Activated T-helper 1 cell treated with anti-CD3 and anti-CD28 coated beads, Interleukin-12 subunit alpha, Interleukin-12 subunit beta, Interleukin-2, Interleukin-4 antibody, amounts not matched to agents 30 ng/mL and 10 ng/mL and 1 ng/mL, durations not matched to agents 14 hours and 24 hours and 36 hours (primary cell): Measurements from ENCODE around the gene EDA. TPM values are rescaled to one million over a fixed set of nuclear protein-coding genes. Genes with fewer than 3 reads are reported as not detected.
A peak's percentile ranks its signal among the peaks of the same experiment; 100 is the strongest.

ENCODE experiments used
- DNase-seq: peaks from one replicate; pipeline ENCODE4 v3.0.0; 2021; ENCODE audit warnings: low spot score
- H3K27ac Mint-ChIP-seq: one replicate; pipeline ENCODE4 v1.8.0; 2021; ENCODE audit warnings: mild to moderate bottlenecking, mixed read lengths
- H3K27me3 Mint-ChIP-seq: one replicate; pipeline ENCODE4 v1.8.0; 2022; ENCODE audit warnings: mild to moderate bottlenecking, moderate library complexity, mixed read lengths; ENCODE audit not compliant: insufficient read depth
- H3K36me3 Mint-ChIP-seq: one replicate; pipeline ENCODE4 v1.8.0; 2021; ENCODE audit warnings: low read depth, mixed read lengths
- H3K4me1 Mint-ChIP-seq: one replicate; pipeline ENCODE4 v1.8.0; 2021; ENCODE audit warnings: low read depth, mixed read lengths
- H3K4me3 Mint-ChIP-seq: one replicate; pipeline ENCODE4 v1.8.0; 2021; ENCODE audit warnings: mild to moderate bottlenecking, moderate library complexity, mixed read lengths
- H3K9me3 Mint-ChIP-seq: one replicate; pipeline ENCODE4 v1.8.0; 2021; ENCODE audit warnings: mixed read lengths
- intact Hi-C: fragments of 100-400 bp; cut with micrococcal nuclease; formaldehyde crosslinking; loops from one replicate; pipeline ENCODE4 v1.15.1; 2024
- total RNA-seq: library from RNA; stranded (reverse); gene quantifications from 2 replicates; pipeline ENCODE4 v1.2.3, GENCODE V29; 2022

EDA gene
- total RNA-seq: 1.6 and 2.4 TPM in 2 replicates

DNA sequence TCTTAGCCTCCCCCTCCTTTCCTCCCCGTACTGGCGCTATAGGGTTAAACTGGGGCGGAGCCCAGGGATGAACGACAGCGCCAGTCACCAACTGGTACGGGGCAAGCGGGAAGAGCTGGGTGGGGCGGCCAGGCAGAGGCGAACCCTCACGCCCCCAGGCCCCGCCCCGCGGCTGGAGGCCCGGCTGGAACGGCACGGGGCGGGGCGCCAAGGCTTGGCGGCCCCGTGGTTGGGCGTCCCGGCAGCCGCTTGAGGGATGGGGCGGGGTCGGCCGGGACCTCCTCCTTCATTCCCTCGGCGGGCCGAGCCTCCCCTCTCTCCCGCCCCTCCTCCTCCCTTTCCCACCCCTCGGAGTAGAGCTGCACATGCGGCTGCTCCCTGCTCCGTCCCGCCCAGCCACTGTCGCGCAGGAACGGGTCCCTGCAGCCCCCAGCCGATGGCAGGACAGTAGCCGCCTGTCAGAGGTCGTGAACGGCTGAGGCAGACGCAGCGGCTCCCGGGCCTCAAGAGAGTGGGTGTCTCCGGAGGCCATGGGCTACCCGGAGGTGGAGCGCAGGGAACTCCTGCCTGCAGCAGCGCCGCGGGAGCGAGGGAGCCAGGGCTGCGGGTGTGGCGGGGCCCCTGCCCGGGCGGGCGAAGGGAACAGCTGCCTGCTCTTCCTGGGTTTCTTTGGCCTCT is at the start of gene EDA:
EDA (plus strand) TSS at position 335 of the 678 bp plus-strand sequence.
- H3K27me3 Mint-ChIP-seq: peaks cover 14% of the 10 kb centered on the region
- no peak within 1 kb of the TSS for H3K27ac Mint-ChIP-seq
- peaks cover 17% of the 10 kb centered on the region for H3K4me1 Mint-ChIP-seq
- peak; percentile 68 for DNase-seq
- H3K9me3 Mint-ChIP-seq: no peaks in the 10 kb centered on the region
- intact Hi-C loops: loop anchor here (2.0 to 10.0 kb wide), 4 partner anchors 114 to 839 kb away; partner anchors contain the start of genes IGBP1 and NALF2
- H3K36me3 Mint-ChIP-seq: peaks cover 1% of the 10 kb centered on the region
- H3K4me3 Mint-ChIP-seq: peak within 1 kb of the TSS; percentile 77

DNA sequence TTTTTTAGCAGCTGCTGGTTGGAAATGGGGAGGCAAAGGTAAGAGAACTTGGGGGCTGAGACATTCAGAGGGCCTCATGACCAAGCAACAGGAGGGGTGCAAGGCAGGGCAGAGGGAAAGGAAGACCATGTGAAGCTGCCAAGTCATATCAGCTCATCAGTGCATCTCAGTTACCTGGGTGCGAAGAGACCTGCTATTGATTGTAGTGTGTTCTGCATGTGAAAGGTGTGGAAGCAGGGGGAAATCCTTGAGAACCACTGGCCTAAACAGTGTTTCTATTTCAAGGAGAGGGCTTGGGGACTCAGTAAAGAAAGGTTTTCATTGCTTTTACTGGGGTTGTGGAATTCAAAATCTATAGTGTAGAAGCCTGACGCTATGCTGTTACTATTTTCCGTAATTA is 47.1 kb upstream of the EDA start:
- H3K36me3 Mint-ChIP-seq: no peaks in the 10 kb centered on the region
- H3K4me1 Mint-ChIP-seq: no peaks in the 10 kb centered on the region
- no peak overlapping the region for H3K27ac Mint-ChIP-seq
- no peaks in the 10 kb centered on the region for H3K9me3 Mint-ChIP-seq
- no peaks in the 10 kb centered on the region for H3K27me3 Mint-ChIP-seq
- intact Hi-C loops: no loop called here
- no peak overlapping the region for H3K4me3 Mint-ChIP-seq
- no peak for DNase-seq

DNA sequence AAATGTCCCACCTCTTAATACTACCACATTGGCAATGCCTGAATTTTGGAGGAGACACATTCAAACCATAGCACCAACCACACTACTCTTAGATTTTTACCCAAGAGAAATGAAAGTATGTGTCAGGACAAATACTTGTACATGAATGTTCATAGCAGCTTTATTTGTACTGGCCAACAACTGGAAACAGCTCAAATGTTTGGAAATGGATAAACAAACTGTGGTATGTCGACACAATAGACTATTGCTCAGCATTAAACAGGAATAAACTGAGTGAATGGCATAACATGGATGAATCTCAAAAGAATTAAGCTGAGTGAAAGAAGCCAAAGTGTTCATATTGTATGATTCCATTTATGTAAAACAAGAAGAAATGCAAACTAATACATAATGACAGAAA is 18.5 kb upstream of the EDA start:
- Mint-ChIP-seq H3K4me3 (no peak overlapping the region), H3K9me3 (no peaks in the 10 kb centered on the region), H3K36me3 (no peaks in the 10 kb centered on the region), H3K27me3 (no peaks in the 10 kb centered on the region), H3K27ac (no peak overlapping the region), H3K4me1 (no peaks in the 10 kb centered on the region)
- DNase-seq: no peak
- intact Hi-C loops: no loop called here

DNA sequence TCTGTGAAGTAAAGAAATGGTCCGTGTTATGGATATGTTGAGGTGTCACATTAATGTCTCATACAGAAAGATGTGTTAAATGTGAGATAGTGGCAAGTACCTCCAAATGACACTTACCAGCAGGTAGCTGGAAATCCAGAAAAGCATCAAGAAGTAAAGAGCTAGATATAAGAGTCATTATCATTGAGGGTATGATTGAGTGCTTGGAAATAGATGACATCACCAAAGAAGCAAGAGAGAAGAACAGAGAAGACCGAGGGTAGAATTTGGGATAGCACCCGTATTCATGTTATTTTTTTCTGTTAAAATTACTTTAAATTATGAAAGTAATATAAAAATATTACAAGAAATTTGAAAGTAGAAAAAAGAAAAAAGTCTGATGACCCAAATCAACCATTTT is 15.7 kb upstream of the EDA start:
- no peak for DNase-seq
- Mint-ChIP-seq H3K27me3 (no peaks in the 10 kb centered on the region), H3K4me3 (no peak overlapping the region), H3K4me1 (no peaks in the 10 kb centered on the region), H3K27ac (no peak overlapping the region), H3K9me3 (no peaks in the 10 kb centered on the region), H3K36me3 (no peaks in the 10 kb centered on the region)
- intact Hi-C loops: no loop called here

DNA sequence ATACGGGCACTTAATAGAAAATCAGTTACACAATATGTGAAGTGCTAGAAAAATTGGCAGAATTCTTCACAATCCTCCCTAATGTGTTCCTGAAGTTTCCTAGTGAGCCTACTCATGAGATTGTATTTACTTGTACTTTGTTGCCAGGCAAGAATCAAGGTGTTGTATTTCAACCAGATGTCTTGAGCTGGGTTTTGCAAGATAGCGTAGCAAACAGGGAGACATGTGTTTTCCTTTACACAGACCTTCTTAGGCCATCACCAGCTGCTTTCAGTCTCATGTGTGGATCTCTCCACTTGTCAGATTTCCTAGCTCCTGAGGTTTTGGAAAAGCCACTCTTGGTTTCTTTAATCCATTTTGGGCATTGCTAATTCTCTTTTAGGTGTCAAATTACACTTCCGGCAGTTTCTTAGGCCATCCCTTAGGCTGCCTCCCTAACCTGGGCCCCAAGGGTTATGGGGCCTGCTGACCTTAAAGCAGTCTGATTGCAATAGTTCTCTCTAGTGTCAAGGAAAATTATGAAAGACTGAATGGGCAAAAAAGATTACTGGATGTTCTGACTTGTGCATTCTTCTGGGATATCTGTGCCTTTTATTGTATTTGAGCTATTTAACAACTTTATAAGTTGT is 12.2 kb upstream of the EDA start:
- Mint-ChIP-seq H3K4me1 (no peaks in the 10 kb centered on the region), H3K36me3 (no peaks in the 10 kb centered on the region), H3K4me3 (no peak overlapping the region), H3K9me3 (no peaks in the 10 kb centered on the region), H3K27ac (no peak overlapping the region), H3K27me3 (no peaks in the 10 kb centered on the region)
- intact Hi-C loops: no loop called here
- no peak for DNase-seq

DNA sequence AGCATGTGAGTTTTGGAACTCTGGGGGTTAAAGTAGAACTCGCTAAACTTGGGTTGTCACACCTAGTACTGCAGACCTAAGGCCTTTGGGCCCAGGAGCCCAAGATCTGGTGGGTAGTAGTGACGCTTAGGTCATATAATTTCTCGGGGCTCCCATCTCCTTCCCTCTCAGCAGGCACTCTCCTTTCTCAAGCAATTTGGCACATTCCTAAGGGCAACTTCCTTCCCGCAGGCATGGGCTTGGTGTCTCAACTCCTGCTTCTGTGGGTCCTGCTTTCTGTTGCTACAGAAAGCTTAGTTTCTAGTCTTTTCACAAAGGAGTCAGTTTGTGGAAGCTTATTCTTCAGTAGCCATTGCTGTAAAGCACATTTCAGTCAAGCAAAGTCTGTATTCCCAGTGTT is 10.4 kb upstream of the EDA start:
- no peak for DNase-seq
- intact Hi-C loops: no loop called here
- Mint-ChIP-seq H3K27me3 (peaks cover 2% of the 10 kb centered on the region), H3K36me3 (no peaks in the 10 kb centered on the region), H3K27ac (no peak overlapping the region), H3K4me3 (no peak overlapping the region), H3K4me1 (no peaks in the 10 kb centered on the region), H3K9me3 (no peaks in the 10 kb centered on the region)

DNA sequence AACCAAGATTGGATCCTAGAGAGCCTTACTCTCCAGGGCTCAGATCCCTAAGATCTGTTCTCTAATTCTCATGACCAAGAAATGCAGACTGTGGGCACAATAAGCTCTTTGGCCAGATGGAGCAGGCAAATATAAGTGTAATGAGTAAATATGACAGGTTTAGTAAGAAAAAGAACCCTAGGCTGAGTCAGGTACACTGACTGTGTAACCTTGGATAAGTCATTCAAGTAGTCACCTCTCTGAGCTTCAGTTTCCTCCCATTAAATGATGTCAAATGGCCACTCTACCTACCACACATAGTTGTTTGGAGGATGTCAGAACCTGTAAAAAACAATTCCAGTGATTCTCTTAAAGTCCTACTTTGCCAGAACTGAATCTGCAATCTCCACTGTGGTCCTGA is 8.3 kb upstream of the EDA start:
- no peaks in the 10 kb centered on the region for H3K9me3 Mint-ChIP-seq
- H3K4me1 Mint-ChIP-seq: no peaks in the 10 kb centered on the region
- H3K36me3 Mint-ChIP-seq: no peaks in the 10 kb centered on the region
- intact Hi-C loops: no loop called here
- H3K4me3 Mint-ChIP-seq: no peak overlapping the region
- H3K27me3 Mint-ChIP-seq: peaks cover 4% of the 10 kb centered on the region
- no peak for DNase-seq
- H3K27ac Mint-ChIP-seq: no peak overlapping the region

DNA sequence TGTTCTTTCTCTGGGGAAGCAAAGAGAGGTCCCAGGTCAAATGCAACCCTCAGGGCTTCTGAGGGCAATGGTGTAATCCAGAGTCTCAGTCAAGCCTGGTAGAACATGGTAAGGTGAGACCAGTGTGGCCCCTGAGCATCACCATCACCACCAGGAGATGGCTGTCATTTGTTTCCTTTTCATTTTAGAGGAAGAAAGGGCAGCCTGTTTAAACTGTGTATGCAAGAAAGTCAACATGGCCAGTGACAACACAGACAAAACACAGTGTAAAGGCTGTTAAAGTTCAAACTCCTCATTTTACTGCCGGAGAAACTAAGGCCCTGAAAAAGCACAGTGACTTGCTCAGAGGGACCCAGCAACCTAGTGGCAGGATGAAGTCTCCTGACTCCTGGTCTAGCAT is 2.0 kb upstream of the EDA start:
- peaks cover 1% of the 10 kb centered on the region for H3K4me1 Mint-ChIP-seq
- H3K27me3 Mint-ChIP-seq: peaks cover 16% of the 10 kb centered on the region
- intact Hi-C loops: loop anchor here (2.0 to 10.0 kb wide), 2 partner anchors 519 to 841 kb away; partner anchors contain the start of gene IGBP1
- H3K36me3 Mint-ChIP-seq: no peaks in the 10 kb centered on the region
- no peak for DNase-seq
- H3K27ac Mint-ChIP-seq: no peak overlapping the region
- H3K9me3 Mint-ChIP-seq: no peaks in the 10 kb centered on the region
- H3K4me3 Mint-ChIP-seq: no peak overlapping the region

DNA sequence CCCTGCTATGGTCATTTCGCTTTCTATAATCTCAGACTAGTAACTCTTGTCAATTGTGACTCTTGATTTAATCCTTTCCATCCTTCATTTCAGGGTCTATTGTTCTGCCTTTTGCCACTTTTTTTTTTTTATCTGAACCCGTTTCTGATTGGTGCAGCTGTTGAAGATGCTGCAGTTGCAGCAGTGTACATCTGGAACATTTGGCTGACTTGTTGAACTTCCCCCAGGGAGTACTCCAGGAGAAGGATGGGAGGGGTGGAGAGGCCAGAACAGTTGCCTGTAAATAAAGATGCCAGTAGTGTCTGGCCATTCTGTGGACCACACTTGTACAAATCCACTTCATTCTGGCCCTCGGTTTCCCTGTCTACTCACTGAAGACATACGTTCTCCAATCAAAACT is 1.0 kb upstream of the EDA start:
- no peak overlapping the region for H3K27ac Mint-ChIP-seq
- no peak for DNase-seq
- peaks cover 1% of the 10 kb centered on the region for H3K36me3 Mint-ChIP-seq
- H3K9me3 Mint-ChIP-seq: no peaks in the 10 kb centered on the region
- peaks cover 16% of the 10 kb centered on the region for H3K27me3 Mint-ChIP-seq
- no peak overlapping the region for H3K4me3 Mint-ChIP-seq
- intact Hi-C loops: loop anchor here (2.0 to 10.0 kb wide), 4 partner anchors 113 to 840 kb away; partner anchors contain the start of genes IGBP1 and NALF2
- peaks cover 11% of the 10 kb centered on the region for H3K4me1 Mint-ChIP-seq

DNA sequence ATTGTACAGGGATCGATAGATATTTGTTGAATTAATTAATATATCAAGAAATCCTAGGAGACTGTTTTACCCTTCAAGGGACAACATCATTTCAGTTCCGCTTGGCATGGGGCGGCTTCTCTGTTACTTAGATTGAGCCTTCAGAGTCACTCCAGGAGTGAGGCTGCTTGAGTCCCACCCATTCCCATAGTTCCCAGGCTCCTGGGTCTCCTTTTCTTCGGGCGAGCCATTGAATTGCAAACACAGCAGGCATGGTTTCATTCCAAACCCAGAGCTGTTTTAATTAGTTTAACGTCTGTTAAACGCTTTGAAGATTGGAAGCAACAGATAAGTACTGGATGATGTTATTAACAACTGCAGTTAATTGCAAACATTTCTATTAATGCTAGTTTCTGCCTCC is 571 bp upstream of the EDA start:
- Mint-ChIP-seq H3K4me3 (peak overlapping the region; percentile 64), H3K27ac (no peak overlapping the region), H3K4me1 (peaks cover 11% of the 10 kb centered on the region), H3K36me3 (peaks cover 1% of the 10 kb centered on the region), H3K27me3 (peaks cover 14% of the 10 kb centered on the region), H3K9me3 (no peaks in the 10 kb centered on the region)
- intact Hi-C loops: loop anchor here (2.0 to 10.0 kb wide), 4 partner anchors 113 to 839 kb away; partner anchors contain the start of genes IGBP1 and NALF2
- no peak for DNase-seq

DNA sequence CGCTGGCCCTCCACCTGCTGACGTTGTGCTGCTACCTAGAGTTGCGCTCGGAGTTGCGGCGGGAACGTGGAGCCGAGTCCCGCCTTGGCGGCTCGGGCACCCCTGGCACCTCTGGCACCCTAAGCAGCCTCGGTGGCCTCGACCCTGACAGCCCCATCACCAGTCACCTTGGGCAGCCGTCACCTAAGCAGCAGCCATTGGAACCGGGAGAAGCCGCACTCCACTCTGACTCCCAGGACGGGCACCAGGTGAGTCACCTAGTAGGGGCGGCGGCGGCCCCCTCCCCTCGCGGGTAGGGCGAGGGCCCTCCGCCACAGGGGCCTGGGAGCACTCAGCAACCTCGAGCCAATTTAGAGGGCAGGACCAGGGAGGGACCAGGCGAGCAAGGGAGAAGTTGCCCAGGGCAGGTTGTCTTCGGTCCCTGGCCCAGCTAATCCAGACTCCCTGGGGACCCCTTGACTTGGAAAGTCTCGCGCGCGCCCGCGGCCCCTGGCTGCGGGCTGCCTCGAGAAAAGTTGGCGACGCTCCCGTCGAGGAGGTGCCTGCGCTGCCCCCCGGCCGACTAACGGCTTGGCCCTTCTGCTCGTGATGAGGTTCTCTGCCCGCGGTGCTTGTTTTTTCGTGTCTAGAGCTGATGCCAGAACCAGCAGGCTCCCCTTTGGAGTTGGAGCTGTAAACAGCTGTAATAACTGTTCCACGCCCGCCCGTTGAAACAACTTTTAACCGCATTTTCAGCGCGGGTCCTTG is 717 bp downstream of the EDA start:
- Mint-ChIP-seq H3K9me3 (no peaks in the 10 kb centered on the region), H3K27me3 (peaks cover 14% of the 10 kb centered on the region), H3K4me3 (peak overlapping the region; percentile 77), H3K36me3 (peaks cover 1% of the 10 kb centered on the region), H3K27ac (no peak overlapping the region), H3K4me1 (peaks cover 19% of the 10 kb centered on the region)
- DNase-seq: no peak
- intact Hi-C loops: loop anchor here (5.0 to 10.0 kb wide), 3 partner anchors 114 to 838 kb away; partner anchors contain the start of gene NALF2

DNA sequence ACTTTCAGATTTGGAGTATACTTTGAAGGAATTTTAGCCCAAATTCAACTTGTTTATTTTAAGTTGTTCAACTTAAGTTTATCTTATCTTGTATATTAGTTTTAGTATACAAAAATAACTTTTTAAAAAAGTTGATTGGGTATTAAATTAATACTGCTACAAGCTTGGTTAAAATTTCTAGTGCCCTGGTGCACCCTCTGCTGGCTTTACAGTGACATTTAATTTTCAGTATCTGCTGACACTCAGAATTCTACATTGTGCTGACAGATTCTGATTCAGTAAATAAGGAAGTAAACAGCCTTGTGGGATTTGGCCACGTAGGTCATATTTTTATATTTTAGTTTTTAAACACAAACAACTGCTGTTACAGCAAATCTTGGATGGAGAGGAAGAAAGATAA is 2.9 kb downstream of the EDA start:
- peaks cover 1% of the 10 kb centered on the region for H3K36me3 Mint-ChIP-seq
- H3K27ac Mint-ChIP-seq: no peak overlapping the region
- peaks cover 19% of the 10 kb centered on the region for H3K4me1 Mint-ChIP-seq
- DNase-seq: no peak
- no peaks in the 10 kb centered on the region for H3K9me3 Mint-ChIP-seq
- H3K27me3 Mint-ChIP-seq: peaks cover 9% of the 10 kb centered on the region
- intact Hi-C loops: loop anchor here (2.0 to 10.0 kb wide), 4 partner anchors 80 to 836 kb away; partner anchors contain the start of gene NALF2
- no peak overlapping the region for H3K4me3 Mint-ChIP-seq

DNA sequence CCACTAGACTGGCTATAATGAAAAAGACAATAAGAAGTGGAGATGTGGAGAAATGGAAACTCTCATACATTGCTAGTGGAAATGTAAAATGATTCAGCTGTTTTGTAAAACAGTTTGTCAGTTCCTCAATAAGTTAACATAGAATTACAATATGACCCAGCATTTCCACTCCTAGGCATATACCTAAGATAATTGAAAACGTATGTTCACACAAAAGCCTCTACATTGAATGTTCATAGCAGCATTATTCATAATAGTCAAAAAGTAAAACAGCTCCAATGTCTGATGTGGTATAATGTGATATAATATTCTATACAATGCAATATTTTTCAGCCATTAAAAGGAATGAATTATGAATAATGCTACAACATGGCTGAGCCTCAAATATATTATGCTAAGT is 10.2 kb downstream of the EDA start:
- Mint-ChIP-seq H3K4me3 (no peak overlapping the region), H3K9me3 (peaks cover 5% of the 10 kb centered on the region), H3K27me3 (no peaks in the 10 kb centered on the region), H3K4me1 (peaks cover 25% of the 10 kb centered on the region), H3K27ac (no peak overlapping the region), H3K36me3 (no peaks in the 10 kb centered on the region)
- intact Hi-C loops: loop anchor here (2.0 to 10.0 kb wide), 2 partner anchors 183 to 1049 kb away; no protein-coding TSS in a partner anchor
- no peak for DNase-seq
